Activated T-cell treated with anti-CD3 and anti-CD28 coated beads, Interleukin-2, amount 50 U/mL, for 48 hours (primary cell): ENCODE measurements around the gene PPP4C.

ENCODE experiments used
- DNase-seq, 2 experiments: peaks; one replicate each; pipeline ENCODE4 v3.0.0-alpha.2; 2020

Gene PPP4C

GRCh38 chr16:30083216-30084055 lies 7.6 kb downstream of the PPP4C start:
- DNase-seq: no peak

DNA sequence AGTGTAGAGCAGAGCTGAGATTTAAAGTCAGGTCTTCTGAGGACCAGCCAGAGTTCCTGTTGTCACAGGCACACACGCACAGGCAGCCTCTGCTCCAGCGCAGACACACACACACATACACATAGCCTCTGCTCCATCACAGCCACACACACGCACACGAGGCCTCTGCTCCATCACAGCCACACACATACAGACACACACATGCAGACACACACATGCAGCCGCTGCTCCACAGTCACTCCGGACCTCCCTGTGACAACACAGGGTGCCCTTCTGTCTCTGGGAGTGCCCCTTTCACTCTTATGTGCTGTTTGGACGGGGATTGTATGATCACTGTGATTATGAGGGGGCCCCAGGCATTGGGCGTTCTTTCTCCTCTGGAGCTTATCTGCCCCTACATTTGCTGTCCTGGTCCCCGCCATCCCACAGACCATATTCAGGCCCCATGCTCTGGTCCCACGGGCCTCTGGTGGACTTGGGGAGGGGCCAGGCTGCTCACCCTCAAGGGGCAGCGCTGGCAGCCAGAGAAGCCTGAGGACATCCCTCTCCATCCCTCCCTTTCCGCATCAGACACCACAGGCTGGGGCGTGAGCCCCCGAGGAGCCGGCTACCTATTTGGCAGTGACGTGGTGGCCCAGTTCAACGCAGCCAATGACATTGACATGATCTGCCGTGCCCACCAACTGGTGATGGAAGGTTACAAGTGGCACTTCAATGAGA lies 8.5 kb downstream of the PPP4C start:
- no peak for DNase-seq

DNA sequence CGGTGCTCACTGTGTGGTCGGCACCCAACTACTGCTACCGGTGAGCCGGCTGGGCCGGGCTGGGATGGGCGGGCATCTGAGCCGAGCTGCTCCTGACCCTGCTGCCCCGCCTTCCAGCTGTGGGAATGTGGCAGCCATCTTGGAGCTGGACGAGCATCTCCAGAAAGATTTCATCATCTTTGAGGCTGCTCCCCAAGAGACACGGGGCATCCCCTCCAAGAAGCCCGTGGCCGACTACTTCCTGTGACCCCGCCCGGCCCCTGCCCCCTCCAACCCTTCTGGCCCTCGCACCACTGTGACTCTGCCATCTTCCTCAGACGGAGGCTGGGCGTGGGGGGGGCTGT lies 9.0 kb downstream of the PPP4C start:
- no peak for DNase-seq

- no peak for DNase-seq
Measured at GRCh38 chr16:30085247-30085646, 9.5 kb downstream of the PPP4C start.

DNA sequence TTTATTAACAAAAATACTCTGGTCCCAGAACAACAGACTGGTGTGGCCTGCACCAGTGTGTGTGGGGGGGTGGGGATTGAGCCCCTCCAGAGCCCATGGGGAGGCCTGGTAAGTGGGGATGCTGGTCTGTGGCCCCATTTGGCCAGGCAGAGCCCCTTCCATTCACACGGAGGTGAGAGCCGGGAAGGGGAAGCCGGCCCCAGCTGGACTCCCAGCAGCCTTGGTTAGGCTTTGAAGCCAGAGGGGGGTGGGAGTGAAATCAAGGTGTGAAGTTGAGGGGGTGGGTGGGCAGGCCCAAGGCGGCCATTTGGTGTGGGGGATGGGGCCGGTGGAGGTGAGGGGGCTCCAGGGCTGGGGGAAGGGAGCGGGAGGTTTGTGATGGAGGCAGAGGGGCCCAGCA lies 10.0 kb downstream of the PPP4C start:
- no peak for DNase-seq

GRCh38 chr16:30086291-30087140 lies 10.7 kb downstream of the PPP4C start:
- no peak for DNase-seq

GRCh38 chr16:30087181-30087898 lies 11.5 kb downstream of the PPP4C start:
- DNase-seq: no peak

DNA sequence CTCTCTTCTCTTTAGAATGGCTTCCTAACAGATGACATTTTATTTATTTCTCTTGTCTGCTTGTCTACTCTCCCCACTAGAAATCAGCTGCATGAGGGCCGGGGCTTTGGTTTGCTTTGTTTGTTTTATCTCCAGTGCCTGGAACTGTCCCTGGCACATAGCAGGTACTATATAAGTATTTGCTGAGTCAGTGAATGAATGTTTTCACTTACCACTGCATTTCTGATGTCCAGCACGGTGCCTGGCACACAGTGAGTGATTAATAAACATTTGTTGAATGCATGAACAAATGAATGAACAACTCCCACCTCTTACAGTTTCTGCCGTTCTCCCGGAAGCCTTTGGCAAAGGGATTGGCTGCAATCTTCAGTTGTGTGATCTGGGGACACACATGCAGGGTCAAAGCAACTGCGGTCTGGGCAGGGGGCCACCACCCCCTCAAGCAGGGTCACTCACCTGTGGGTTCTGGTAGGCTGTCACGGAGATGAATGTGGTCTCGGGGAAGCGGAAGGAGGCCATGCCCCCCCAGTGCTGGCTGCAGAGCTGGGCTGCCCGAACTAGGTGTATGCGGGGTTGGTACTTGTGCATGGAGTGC lies 12.5 kb downstream of the PPP4C start:
- no peak for DNase-seq

GRCh38 chr16:30088832-30089624 lies 13.2 kb downstream of the PPP4C start:
- no peak for DNase-seq

DNA sequence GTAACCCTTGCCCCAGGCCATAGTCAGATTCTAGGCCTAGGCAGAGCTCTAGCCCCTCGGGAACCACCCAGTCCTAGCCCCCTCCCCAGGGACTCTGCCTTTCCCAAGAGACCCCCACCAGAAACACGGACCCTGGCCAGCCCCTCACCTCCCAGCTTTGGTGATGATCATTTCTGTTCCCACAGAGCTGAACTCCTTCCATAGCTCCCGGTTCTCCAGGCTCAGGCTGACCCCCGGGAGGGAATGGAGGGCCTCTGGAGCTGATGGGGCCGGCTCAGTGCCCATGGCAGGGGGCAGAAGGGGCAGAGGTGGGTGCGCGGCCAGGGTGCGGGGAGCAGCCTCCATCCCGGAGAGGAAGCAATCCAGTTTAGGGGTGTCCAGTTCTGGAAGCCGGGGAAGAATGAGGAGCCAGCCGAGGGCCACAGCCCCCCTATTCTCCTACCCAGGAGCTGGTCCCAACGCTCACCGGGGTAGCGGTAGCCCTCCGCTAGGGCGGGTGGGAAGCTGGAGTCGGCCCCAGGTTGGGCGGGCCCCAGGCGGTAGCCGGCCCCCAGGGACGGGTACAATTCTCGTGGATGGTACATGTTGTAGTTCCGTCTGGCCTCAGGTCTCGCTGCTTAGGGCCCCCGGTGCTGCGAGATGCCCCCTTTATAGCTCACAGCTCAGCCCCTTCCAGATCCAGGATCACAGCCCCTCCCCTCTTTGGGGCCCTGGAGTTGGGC lies 15.0 kb downstream of the PPP4C start:
- no peak for DNase-seq

GRCh38 chr16:30091474-30092372 lies 15.9 kb downstream of the PPP4C start, which contains the start of gene TBX6:
TSS of gene TBX6 (minus strand) at chr16:30091924. CDS start at chr16:30091193, 731 bp downstream.
- peak; percentile 96 to 97 for DNase-seq

GRCh38 chr16:30092373-30093010 lies 16.7 kb downstream of the PPP4C start:
- peak; percentile 87 to 88 for DNase-seq

- no peak for DNase-seq
Measured at GRCh38 chr16:30094541-30095165, 18.9 kb downstream of the PPP4C start.

DNA sequence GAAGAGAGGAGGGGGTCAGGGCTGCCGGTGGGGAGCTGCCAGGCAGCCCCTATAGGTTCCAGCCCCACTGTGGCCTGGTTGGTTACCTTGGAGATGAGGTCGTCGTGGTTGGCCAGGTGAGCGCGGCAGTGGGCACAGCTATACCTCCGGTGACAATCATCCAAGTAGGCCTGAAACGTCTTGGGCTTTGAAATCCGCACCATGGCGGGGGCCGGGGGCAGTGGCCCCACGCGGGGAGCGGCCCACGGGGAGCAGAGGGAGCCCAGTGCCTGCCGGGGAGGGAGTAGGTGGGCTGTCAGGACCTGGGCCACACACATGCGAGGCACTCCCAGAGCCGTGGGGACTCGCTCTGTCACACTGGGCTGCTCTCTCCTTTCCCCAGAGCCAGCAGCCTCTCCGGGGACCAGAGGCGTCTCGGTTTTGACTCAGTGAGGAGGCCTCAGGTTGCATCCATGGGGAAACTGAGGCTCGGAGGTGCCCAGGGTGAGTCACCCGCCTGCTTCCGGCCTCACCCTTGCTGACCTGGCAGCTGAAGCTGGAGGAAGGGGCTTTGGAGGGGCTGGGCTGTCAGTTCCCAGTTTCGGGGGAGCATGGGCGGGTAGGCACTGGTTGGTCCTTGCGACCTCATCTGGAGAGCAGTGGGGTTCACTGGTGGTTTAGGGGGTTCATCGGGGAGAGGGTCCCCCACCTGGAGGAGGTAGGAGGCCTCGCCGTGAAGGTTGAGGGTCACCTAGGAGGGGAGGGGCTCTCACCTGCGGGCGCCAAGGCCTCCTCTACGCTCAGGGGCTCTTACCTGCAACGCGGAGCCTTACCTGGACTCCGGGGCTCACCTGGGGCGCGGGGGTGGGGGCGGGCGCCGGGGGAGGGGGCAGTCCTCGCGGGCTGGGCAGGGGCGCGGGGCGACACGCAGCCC lies 19.6 kb downstream of the PPP4C start:
- DNase-seq: peak; percentile 41 to 48

GRCh38 chr16:30096105-30096861 lies 20.5 kb downstream of the PPP4C start, which contains the start of gene YPEL3:
TSS of gene YPEL3 (minus strand) at chr16:30096213. CDS start at chr16:30095482, 731 bp downstream.
- DNase-seq: peak; percentile 85 to 90

GRCh38 chr16:30096862-30097563 lies 21.2 kb downstream of the PPP4C start:
- DNase-seq: peak in 1 of 2 experiments; percentile 36
